OCI-LY7 (cell line): ENCODE measurements around the gene CLTB.

Experiments
- CTCF ChIP-seq: fragments of 200-600 bp; sonication (generic); conservative IDR thresholded peaks from 2 replicates; pipeline ENCODE4 v1.5.1; 2014; ENCODE audit warnings: mild to moderate bottlenecking, antibody characterized with exemption, low read length, moderate library complexity, mixed read lengths
- EZH2phosphoT487 ChIP-seq: fragments of 200-600 bp; sonication (generic); IDR thresholded peaks from 2 replicates; pipeline ENCODE4 v1.6.1; 2018; ENCODE audit warnings: low read depth, borderline replicate concordance, mild to moderate bottlenecking, mixed run types, antibody characterized with exemption, low read length, moderate library complexity, mixed read lengths

DNA sequence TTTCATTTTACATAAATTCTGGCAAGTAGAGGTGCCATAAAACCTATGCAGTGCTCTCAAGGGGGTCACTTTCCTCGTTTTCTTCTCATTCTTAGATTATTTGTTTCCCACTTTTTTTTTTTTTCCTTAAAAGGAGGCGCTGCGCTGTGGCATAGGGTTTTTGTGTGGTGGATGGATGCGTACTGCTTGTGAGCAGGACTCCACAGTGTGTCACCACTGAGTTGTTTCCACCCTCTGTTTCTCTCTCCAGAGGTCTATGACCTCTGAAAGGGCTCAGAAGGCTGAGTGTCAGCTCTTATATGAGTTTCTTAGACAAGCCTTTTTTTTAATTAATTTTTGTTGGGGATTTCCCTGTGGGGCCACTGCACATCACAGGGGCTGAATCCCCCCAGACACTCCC lies 13.6 kb upstream of the CLTB start:
- TF ChIP-seq CTCF (peak; percentile 56; the same call in 1 of the 2 replicates), EZH2phosphoT487 (no peak)
